AG04449 (cell line): Measurements from ENCODE around the gene PLD1.

Experiments
- CTCF ChIA-PET: fragments of 350-600 bp; formaldehyde crosslinking; extraction: SDS; loops from one replicate; lab custom pipeline; 2021; ENCODE audit warnings: antibody characterized with exemption; lab: Yijun Ruan, JAX
- POLR2A ChIA-PET: fragments of 400-600, 350-600 bp; formaldehyde crosslinking; extraction: SDS; loops from one replicate; lab custom pipeline; 2020; ENCODE audit warnings: antibody characterized with exemption, inconsistent platforms; lab: Yijun Ruan, JAX
- DNase-seq: peaks from one replicate; pipeline ENCODE4 v3.0.0-alpha.2; 2010; ENCODE audit warnings: low read depth, low spot score
- H3K4me3 ChIP-seq: 2 replicates; pipeline ENCODE4 v1.5.1; 2011; ENCODE audit warnings: low read depth, mild to moderate bottlenecking, control low read depth, low read length
- CTCF ChIP-seq: IDR thresholded peaks from one replicate; pipeline ENCODE4 v1.5.1; 2011; ENCODE audit warnings: mild to moderate bottlenecking, moderate library complexity, low read length, control low read depth, inconsistent platforms; ENCODE audit not compliant: insufficient read depth; ENCODE audit errors: missing control alignments

PLD1 gene

GRCh38 chr3:171556574-171557145, 253.6 kb downstream of the PLD1 start:
- POLR2A ChIA-PET: no interaction called here

DNA sequence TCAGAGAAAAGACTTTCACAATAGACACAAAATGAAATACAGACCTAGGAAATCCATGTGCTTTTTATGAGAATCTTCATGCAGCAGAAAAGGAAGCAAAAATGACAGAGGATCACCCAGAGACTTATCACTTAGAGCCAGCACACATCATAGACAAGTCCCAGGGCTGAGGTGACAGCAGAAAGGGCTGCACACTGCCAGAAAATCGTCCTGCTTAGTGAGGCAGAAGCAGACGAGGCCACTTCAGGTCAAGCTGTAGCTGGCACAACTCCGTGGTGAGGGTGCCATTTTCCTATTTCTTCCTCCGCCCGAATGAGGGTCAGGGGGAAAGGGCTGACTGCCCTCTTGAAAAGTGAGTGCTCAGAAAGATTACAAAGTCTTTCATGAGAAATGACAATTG, 254.1 kb downstream of the PLD1 start:
- no peak for TF ChIP-seq CTCF
- ChIA-PET POLR2A (no interaction called here), CTCF (interaction anchor here (0.7 kb wide), 1 partner anchor 10 kb away, joined by 3 read pairs; no protein-coding TSS in a partner anchor)
- no peak overlapping the region for H3K4me3 ChIP-seq
- DNase-seq: no peak

More at GRCh38 chr3:171556574-171557145, 253.6 kb downstream of the PLD1 start:
- CTCF ChIA-PET: interaction anchor here (0.7 kb wide), 1 partner anchor 9 kb away, joined by 3 read pairs; no protein-coding TSS in a partner anchor
- TF ChIP-seq CTCF: no peak
- H3K4me3 ChIP-seq: no peak overlapping the region
- DNase-seq: no peak

DNA sequence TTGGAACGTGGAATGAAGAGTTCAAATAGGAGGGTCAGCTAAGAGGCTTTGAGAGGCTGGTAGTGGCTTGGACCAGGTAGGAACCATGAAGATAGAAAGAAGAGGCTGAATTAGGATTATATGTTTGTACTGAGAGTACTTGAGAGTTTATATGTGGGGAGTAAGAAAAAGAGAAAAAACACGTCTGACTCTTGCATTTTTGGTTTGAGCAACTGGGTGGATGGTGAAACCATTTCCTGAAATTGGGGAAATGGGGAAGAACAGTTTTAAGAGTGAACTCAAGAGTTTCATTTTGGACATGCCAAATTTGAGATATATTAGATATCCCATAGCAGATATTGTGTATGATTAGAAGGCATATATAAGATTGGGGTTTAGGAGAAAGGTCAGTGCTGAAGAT, 257.2 kb downstream of the PLD1 start:
- POLR2A ChIA-PET: no interaction called here
- CTCF ChIA-PET: no interaction called here
- no peak for TF ChIP-seq CTCF
- DNase-seq: no peak
- no peak overlapping the region for H3K4me3 ChIP-seq

- POLR2A ChIA-PET: no interaction called here
- DNase-seq: no peak
- CTCF ChIA-PET: no interaction called here
- H3K4me3 ChIP-seq: no peak overlapping the region
- TF ChIP-seq CTCF: no peak
Measured at GRCh38 chr3:171552531-171552930, 257.8 kb downstream of the PLD1 start.

DNA sequence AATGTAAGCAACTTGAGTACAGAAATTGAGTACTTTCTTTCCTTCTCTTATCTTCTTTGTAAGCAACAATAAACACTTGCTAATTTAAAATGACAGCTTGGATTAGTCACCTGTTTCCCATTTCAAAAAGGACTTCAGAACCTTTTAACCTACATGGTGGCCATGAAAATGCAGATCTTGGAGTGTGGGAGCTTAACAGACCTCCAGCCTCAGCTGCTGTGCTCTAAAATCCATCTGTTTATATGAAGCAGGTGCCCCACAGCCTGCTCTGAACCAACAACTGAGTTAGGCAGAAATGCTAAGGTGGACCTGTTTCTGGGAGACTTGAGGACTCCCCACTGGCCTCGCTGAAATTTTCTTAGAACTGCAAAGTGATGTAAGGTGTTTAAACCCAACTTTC, 259.0 kb downstream of the PLD1 start:
- no peak for TF ChIP-seq CTCF
- no peak for DNase-seq
- ChIA-PET POLR2A (no interaction called here), CTCF (interaction anchor here (1.0 to 1.4 kb wide), 5 partner anchors 10 to 472 kb away, joined by 3 to 6 read pairs (median 5); no protein-coding TSS in a partner anchor)
- no peak overlapping the region for H3K4me3 ChIP-seq
